Measurements from ENCODE around the gene UBR3.

DNA sequence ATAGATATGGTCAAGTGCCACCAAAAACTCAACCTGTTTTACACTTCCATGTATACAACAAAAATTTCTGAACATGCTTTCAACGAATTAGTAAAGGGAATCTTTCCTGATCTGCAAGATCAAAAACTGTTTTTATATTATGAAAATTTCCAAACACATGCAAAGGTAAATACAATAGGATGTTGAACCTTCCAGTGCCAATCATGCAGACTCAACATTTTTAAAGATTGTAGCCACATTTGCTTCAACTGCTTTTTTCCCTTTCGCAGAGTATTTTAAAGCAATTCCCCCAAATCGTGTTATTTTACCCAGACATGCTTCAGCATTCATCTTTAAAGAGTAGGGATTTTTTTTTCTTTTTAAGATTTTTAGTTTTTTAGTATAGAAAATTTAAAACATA, 40.3 kb downstream of the UBR3 start:
- TF ChIP-seq NR3C1 (IDR thresholded peaks at IDR 0.05) (no peak), JUN (IDR thresholded peaks at IDR 0.05) (no peak), CHD4 (IDR thresholded peaks at IDR 0.05; ENCODE audit: borderline replicate concordance) (no peak), EHMT2 (IDR thresholded peaks at IDR 0.05; ENCODE audit: low read depth) (no peak), ZFP36 (IDR thresholded peaks at IDR 0.05; ENCODE audit: borderline replicate concordance, partially characterized antibody) (no peak), HDAC2 (IDR thresholded peaks at IDR 0.05) (no peak), POLR2AphosphoS2 (conservative IDR thresholded peaks at IDR 0.05; ENCODE audit: low read length) (no peak)
- TF ChIP-seq, protein P1, sequence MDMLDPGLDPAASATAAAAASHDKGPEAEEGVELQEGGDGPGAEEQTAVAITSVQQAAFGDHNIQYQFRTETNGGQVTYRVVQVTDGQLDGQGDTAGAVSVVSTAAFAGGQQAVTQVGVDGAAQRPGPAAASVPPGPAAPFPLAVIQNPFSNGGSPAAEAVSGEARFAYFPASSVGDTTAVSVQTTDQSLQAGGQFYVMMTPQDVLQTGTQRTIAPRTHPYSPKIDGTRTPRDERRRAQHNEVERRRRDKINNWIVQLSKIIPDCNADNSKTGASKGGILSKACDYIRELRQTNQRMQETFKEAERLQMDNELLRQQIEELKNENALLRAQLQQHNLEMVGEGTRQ (IDR thresholded peaks at IDR 0.05), result no peak
- TF ChIP-seq, protein P2, sequence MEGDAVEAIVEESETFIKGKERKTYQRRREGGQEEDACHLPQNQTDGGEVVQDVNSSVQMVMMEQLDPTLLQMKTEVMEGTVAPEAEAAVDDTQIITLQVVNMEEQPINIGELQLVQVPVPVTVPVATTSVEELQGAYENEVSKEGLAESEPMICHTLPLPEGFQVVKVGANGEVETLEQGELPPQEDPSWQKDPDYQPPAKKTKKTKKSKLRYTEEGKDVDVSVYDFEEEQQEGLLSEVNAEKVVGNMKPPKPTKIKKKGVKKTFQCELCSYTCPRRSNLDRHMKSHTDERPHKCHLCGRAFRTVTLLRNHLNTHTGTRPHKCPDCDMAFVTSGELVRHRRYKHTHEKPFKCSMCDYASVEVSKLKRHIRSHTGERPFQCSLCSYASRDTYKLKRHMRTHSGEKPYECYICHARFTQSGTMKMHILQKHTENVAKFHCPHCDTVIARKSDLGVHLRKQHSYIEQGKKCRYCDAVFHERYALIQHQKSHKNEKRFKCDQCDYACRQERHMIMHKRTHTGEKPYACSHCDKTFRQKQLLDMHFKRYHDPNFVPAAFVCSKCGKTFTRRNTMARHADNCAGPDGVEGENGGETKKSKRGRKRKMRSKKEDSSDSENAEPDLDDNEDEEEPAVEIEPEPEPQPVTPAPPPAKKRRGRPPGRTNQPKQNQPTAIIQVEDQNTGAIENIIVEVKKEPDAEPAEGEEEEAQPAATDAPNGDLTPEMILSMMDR (IDR thresholded peaks at IDR 0.05), result no peak
- TF ChIP-seq, protein P3, sequence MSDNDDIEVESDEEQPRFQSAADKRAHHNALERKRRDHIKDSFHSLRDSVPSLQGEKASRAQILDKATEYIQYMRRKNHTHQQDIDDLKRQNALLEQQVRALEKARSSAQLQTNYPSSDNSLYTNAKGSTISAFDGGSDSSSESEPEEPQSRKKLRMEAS (IDR thresholded peaks at IDR 0.05), result no peak
- TF ChIP-seq, protein P4, sequence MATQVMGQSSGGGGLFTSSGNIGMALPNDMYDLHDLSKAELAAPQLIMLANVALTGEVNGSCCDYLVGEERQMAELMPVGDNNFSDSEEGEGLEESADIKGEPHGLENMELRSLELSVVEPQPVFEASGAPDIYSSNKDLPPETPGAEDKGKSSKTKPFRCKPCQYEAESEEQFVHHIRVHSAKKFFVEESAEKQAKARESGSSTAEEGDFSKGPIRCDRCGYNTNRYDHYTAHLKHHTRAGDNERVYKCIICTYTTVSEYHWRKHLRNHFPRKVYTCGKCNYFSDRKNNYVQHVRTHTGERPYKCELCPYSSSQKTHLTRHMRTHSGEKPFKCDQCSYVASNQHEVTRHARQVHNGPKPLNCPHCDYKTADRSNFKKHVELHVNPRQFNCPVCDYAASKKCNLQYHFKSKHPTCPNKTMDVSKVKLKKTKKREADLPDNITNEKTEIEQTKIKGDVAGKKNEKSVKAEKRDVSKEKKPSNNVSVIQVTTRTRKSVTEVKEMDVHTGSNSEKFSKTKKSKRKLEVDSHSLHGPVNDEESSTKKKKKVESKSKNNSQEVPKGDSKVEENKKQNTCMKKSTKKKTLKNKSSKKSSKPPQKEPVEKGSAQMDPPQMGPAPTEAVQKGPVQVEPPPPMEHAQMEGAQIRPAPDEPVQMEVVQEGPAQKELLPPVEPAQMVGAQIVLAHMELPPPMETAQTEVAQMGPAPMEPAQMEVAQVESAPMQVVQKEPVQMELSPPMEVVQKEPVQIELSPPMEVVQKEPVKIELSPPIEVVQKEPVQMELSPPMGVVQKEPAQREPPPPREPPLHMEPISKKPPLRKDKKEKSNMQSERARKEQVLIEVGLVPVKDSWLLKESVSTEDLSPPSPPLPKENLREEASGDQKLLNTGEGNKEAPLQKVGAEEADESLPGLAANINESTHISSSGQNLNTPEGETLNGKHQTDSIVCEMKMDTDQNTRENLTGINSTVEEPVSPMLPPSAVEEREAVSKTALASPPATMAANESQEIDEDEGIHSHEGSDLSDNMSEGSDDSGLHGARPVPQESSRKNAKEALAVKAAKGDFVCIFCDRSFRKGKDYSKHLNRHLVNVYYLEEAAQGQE (IDR thresholded peaks at IDR 0.05), result no peak
